ENCODE data around the gene PTPN22. TPM values are rescaled to one million over a fixed set of nuclear protein-coding genes. Genes with fewer than 3 reads are reported as not detected.

The PTPN22 gene
- total RNA-seq, 4 donors from 2014 or later: 0.57 to 17.5 (median 4.7) TPM

DNA sequence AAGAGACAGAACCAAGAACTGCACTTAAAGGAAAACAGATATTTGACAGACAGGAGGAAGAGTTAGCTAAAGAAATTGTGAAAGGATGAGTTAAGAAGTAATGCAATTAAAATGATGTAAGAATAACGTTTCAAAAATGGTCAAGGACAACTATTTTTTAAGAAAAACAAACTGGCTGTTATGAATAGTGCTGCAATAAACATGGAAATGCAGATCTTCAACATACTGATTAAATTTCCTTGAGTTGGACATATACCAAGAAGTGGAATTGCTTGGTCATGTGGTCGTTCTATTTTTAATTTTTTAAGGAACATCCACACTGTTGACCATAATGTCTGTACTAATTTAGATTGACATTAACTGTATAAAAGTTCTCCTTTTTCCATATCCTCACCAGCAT, 89.1 kb downstream of the PTPN22 start:
- TF ChIP-seq, protein P1, sequence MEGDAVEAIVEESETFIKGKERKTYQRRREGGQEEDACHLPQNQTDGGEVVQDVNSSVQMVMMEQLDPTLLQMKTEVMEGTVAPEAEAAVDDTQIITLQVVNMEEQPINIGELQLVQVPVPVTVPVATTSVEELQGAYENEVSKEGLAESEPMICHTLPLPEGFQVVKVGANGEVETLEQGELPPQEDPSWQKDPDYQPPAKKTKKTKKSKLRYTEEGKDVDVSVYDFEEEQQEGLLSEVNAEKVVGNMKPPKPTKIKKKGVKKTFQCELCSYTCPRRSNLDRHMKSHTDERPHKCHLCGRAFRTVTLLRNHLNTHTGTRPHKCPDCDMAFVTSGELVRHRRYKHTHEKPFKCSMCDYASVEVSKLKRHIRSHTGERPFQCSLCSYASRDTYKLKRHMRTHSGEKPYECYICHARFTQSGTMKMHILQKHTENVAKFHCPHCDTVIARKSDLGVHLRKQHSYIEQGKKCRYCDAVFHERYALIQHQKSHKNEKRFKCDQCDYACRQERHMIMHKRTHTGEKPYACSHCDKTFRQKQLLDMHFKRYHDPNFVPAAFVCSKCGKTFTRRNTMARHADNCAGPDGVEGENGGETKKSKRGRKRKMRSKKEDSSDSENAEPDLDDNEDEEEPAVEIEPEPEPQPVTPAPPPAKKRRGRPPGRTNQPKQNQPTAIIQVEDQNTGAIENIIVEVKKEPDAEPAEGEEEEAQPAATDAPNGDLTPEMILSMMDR (IDR thresholded peaks at IDR 0.05; ENCODE audit: low read depth): no peak

DNA sequence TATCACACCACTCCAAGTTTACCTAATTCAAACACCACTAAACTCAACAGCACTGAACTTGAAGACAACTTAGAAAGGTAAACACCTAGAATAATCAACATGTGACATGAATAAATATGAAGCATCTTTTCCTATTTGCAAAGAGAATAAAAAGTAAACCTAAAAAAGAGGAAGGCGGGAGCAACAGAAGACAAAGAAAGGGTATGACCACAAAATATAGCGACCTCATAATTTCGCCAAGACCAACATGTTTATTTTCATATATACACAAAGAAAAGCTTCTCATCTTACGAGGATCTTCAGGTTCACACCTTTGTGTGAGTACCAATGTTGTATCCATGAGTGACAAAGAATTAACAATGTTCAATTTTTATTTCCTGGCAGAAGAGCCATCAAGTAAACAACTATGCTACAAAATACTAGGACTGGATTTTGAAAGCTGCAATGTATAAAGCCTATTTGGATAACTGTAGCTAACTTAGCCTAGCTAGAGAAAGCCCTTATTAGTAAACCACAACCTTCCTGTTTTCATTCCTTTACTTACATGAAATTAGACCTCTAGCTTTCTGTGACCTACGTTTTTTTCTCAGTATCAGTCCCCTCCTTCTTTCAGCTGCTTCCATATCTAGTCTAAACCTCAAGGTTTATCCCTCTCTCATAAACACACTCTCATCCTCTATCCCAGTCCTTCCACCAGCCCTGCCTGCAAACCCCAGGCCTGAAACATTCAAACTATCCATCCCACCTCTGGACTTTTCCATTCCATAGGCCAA, 91.0 kb downstream of the PTPN22 start:
- TF ChIP-seq, protein P1 (IDR thresholded peaks at IDR 0.05; ENCODE audit: low read depth): no peak

DNA sequence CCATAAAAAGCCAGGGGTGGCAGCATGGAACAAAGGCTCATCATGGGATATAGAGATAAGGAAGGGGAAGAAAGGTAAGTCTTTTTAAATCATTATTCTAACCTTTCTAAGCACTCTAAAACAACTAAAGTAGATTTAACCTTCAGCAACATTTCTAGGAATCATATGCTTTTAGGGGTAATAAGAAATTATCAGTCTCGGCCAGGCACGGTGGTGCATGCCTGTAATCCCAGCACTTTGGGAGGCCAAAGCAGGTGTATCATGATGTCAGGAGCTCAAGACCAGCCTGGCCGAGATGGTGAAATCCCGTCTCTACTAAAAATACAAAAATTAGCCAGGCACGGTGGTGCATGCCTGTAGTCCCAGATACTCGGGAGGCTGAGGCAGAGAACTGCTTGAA, 92.0 kb downstream of the PTPN22 start:
- TF ChIP-seq, protein P1 (IDR thresholded peaks at IDR 0.05; ENCODE audit: low read depth): no peak

DNA sequence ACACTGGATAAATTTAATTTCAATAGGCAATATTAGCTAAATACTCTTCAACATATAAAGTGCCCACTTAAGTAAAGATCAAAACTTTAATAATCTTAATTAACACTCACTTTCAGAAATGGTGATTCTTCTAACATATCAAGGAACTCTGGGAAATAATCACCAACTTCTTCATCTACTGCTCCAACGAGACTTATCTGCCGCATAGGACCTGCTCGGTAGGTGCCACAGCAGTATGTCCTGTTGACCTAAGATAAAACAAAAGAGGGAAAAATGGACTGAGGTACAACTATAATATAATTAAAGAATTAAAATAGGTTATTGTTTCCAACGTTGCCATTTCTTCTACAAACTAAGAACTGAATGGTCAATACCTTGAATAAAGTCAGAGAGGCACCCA, 94.0 kb downstream of the PTPN22 start:
- TF ChIP-seq, protein P1 (IDR thresholded peaks at IDR 0.05; ENCODE audit: low read depth): no peak

DNA sequence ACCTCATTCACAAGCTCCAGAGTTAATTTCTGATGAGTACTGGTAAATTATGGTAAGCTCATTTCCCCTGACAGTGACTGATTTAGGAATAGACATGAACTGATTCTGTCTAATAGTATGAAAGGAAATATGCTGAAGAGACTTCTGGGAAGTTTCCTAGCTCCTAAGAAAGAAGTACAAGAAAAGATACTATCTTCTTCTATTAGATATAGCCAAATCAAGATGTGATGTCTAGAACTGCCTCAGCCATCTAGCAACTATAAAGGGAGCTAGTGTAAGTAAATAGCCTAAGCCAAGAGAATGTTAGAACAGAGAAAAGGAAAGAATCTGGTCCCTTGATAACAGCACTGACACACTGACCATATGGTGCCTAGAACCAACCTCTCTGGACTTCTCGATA, 101.5 kb downstream of the PTPN22 start:
- TF ChIP-seq, protein P1 (IDR thresholded peaks at IDR 0.05; ENCODE audit: low read depth): no peak

DNA sequence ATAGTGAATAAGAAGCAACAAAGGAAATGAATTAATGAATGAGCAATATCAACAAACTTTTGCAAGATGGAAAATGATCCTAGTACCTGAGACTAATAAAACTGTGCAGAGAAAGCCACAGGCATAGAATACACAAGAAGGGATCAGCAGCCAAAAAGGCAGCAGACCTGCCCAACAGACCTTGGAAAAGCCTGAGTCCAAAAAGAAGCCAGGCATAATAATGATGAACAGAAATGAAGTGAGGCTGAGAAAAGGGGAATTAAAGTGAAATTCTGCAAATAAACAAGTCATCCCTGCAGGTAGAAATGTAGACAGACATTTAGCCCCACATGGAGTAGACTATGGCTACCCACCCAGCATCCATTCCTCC, 101.9 kb downstream of the PTPN22 start:
- TF ChIP-seq, protein P1 (IDR thresholded peaks at IDR 0.05; ENCODE audit: low read depth): no peak

DNA sequence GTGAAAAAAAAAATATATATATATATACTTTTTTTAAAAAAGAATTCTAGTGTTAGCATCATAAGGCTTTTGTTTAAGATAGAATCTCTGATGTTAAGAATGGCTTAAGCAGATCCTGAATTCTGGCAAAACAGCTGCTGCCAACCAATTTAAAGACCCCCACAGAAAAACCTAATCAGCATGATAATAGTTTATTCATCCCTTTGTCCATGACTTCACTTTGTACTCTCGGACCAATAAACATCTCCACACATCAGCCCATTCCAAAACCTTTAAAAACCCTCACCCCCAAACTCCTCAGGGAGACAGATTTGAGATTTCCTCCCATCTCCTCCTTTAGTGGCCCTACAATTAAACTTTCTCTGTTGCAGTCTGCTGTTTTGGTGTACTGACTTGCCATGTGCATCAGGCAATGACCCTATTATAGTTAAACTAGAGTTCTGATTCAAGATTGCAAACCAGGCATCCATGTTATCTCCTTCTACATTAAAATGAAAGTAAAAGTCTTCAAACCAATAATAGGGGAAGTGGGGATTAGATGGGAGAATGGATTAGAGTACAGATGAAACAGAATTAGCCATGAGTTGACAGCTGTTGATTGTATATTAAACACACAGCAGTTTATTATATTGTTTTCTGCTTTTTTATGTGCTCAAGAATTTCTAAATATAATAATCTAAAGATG, 102.5 kb downstream of the PTPN22 start:
- TF ChIP-seq, protein P1 (IDR thresholded peaks at IDR 0.05; ENCODE audit: low read depth): no peak

All from subcutaneous adipose tissue (tissue), 4 donors.